ENCODE results near the gene ARPIN. TPM values are rescaled to one million over a fixed set of nuclear protein-coding genes. Genes with fewer than 3 reads are reported as not detected.

Gene ARPIN
- total RNA-seq, 1 donor from 2014 or later: 23.2 TPM

Small RNA genes lying within 50 kb of the gene (small RNA-seq; reads per million reads assigned to genes)
- gene MIR5009 (ENCODE audit: low replicate concordance) (not detected), gene MIR5094 (ENCODE audit: low replicate concordance) (not detected), gene RNU6-1111P (ENCODE audit: low replicate concordance) (not detected), gene RNU7-111P (ENCODE audit: low replicate concordance) (not detected)

Other genes starting within 250 kb of the ARPIN start
- gene PLIN1, start 233.6 kb downstream of the ARPIN start, total RNA-seq: not detected
- gene PEX11A, start 222.2 kb downstream of the ARPIN start, total RNA-seq: 9.3 TPM
- gene WDR93, start 222.1 kb downstream of the ARPIN start, total RNA-seq: not detected
- 0.31 TPM for gene MESP1, start 161.7 kb downstream of the ARPIN start, total RNA-seq
- gene MESP2, start 136.6 kb downstream of the ARPIN start, total RNA-seq: not detected
- 6.2 TPM for gene ANPEP, start 98.1 kb downstream of the ARPIN start, total RNA-seq
- 58.5 TPM for gene AP3S2, start 19.0 kb downstream of the ARPIN start, total RNA-seq
- 5.6 TPM for gene ZNF710, start 88.4 kb upstream of the ARPIN start, total RNA-seq
- 321 TPM for gene IDH2, start 189.5 kb upstream of the ARPIN start, total RNA-seq

Measured in tongue (tissue), 2 donors.